Skeletal muscle cell (primary cell): ENCODE results near the gene WHRN.

Source experiments
- DNase-seq: peaks from one replicate; pipeline ENCODE4 v3.0.0-alpha.2; 2010; ENCODE audit warnings: low read depth
- H3K4me3 ChIP-seq: 2 replicates; pipeline ENCODE4 v1.5.1; 2011; ENCODE audit warnings: low read depth, mild to moderate bottlenecking, control low read depth, low read length, moderate library complexity

Gene WHRN

GRCh38 chr9:114409103-114409780 lies 96.0 kb downstream of the WHRN start:
- DNase-seq: no peak

GRCh38 chr9:114408645-114409044 lies 96.6 kb downstream of the WHRN start:
- DNase-seq: no peak
- H3K4me3 ChIP-seq: no peak overlapping the region

More at GRCh38 chr9:114409103-114409780, 96.0 kb downstream of the WHRN start:
- H3K4me3 ChIP-seq: no peak overlapping the region

GRCh38 chr9:114407889-114408288 lies 97.4 kb downstream of the WHRN start:
- no peak for DNase-seq
- no peak overlapping the region for H3K4me3 ChIP-seq

GRCh38 chr9:114406441-114406840 lies 98.8 kb downstream of the WHRN start:
- DNase-seq: no peak
- H3K4me3 ChIP-seq: no peak overlapping the region

- H3K4me3 ChIP-seq: no peak overlapping the region
- DNase-seq: no peak
These were observed 99.8 kb downstream of the WHRN start for GRCh38 chr9:114405294-114406034.

- no peak for DNase-seq
- no peak overlapping the region for H3K4me3 ChIP-seq
These were observed 100.7 kb downstream of the WHRN start for GRCh38 chr9:114404531-114404930.

- no peak overlapping the region for H3K4me3 ChIP-seq
- no peak for DNase-seq
These were observed 102.0 kb downstream of the WHRN start for GRCh38 chr9:114403153-114403756.

- DNase-seq: no peak
These were observed 103.9 kb downstream of the WHRN start for GRCh38 chr9:114401344-114401743.

GRCh38 chr9:114400772-114401171 lies 104.5 kb downstream of the WHRN start:
- no peak for DNase-seq
- H3K4me3 ChIP-seq: no peak overlapping the region

More at GRCh38 chr9:114401344-114401743, 103.9 kb downstream of the WHRN start:
- no peak overlapping the region for H3K4me3 ChIP-seq

GRCh38 chr9:114400219-114400618 lies 105.1 kb downstream of the WHRN start:
- no peak for DNase-seq

GRCh38 chr9:114399381-114399780 lies 105.9 kb downstream of the WHRN start:
- DNase-seq: no peak
- H3K4me3 ChIP-seq: no peak overlapping the region

More at GRCh38 chr9:114400219-114400618, 105.1 kb downstream of the WHRN start:
- H3K4me3 ChIP-seq: no peak overlapping the region

- peak; percentile 73 for DNase-seq
- peak overlapping the region; percentile 76 for H3K4me3 ChIP-seq
These were observed 107.2 kb downstream of the WHRN start for GRCh38 chr9:114397848-114398605.

- peak overlapping the region; percentile 76 for H3K4me3 ChIP-seq
- DNase-seq: no peak
These were observed 107.9 kb downstream of the WHRN start for GRCh38 chr9:114397219-114397847.

- H3K4me3 ChIP-seq: peak overlapping the region; percentile 76
- DNase-seq: peak; percentile 79
These were observed 108.6 kb downstream of the WHRN start for GRCh38 chr9:114396558-114397218.

- no peak overlapping the region for H3K4me3 ChIP-seq
- no peak for DNase-seq
These were observed 109.5 kb downstream of the WHRN start for GRCh38 chr9:114395768-114396167.

GRCh38 chr9:114395334-114395617 lies 110.0 kb downstream of the WHRN start:
- H3K4me3 ChIP-seq: no peak overlapping the region
- no peak for DNase-seq

- no peak overlapping the region for H3K4me3 ChIP-seq
- DNase-seq: no peak
These were observed 110.5 kb downstream of the WHRN start for GRCh38 chr9:114394523-114395333.

- no peak overlapping the region for H3K4me3 ChIP-seq
- no peak for DNase-seq
These were observed 112.5 kb downstream of the WHRN start for GRCh38 chr9:114392749-114393112.
